Choroid plexus epithelial cell (primary cell): Measurements from ENCODE around the gene DDX21.
A peak's percentile ranks its signal among the peaks of the same experiment; 100 is the strongest.

ENCODE experiments used
- DNase-seq: peaks from one replicate; pipeline ENCODE4 v3.0.0-alpha.2; 2010; ENCODE audit warnings: low read depth
- H3K4me3 ChIP-seq: 2 replicates; pipeline ENCODE4 v1.5.1; 2011; ENCODE audit warnings: low read depth, mild to moderate bottlenecking, control low read depth, low read length, moderate library complexity
- TF ChIP-seq, protein P1 (sequence below): conservative IDR thresholded peaks from 2 replicates; pipeline ENCODE4 v1.5.1; 2011; ENCODE audit warnings: low read depth, mild to moderate bottlenecking, control low read depth, inconsistent platforms, low read length, moderate library complexity

Gene DDX21

DNA sequence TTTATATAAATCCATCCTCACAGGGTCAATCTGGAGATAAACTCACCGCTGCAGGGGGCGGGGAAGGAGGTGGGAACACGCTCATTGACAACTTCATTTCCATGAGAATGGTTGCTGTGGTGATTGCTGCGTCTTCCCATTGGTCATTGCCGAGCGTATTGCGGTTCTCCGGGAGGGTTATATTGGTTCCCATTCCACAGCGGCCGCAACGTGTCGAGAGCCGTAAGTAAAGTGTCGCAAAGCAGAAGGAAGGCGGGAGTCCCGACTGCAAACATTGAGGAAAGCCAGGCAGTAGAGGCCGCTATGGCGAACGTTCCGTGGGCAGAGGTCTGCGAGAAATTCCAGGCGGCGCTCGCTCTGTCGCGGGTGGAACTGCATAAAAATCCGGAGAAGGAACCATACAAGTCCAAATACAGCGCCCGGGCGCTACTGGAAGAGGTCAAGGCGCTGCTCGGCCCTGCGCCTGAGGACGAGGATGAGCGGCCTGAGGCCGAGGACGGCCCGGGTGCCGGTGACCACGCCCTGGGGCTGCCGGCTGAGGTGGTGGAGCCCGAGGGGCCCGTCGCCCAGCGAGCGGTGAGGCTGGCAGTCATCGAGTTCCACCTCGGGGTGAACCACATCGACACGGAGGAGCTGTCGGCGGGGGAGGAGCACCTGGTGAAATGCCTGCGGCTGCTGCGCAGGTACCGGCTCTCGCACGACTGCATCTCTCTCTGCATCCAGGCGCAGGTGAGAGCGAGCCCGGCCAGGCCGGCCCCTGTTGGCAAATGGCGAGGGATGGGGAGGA is 32.8 kb downstream of the DDX21 start, which contains the start of gene KIFBP:
KIFBP (plus strand) TSS at position 274 of the 787 bp plus-strand sequence; CDS start at position 304, 30 bp downstream.
- peak; percentile 99 for DNase-seq
- H3K4me3 ChIP-seq = peak within 1 kb of the TSS; percentile 96
- TF ChIP-seq, protein P1, sequence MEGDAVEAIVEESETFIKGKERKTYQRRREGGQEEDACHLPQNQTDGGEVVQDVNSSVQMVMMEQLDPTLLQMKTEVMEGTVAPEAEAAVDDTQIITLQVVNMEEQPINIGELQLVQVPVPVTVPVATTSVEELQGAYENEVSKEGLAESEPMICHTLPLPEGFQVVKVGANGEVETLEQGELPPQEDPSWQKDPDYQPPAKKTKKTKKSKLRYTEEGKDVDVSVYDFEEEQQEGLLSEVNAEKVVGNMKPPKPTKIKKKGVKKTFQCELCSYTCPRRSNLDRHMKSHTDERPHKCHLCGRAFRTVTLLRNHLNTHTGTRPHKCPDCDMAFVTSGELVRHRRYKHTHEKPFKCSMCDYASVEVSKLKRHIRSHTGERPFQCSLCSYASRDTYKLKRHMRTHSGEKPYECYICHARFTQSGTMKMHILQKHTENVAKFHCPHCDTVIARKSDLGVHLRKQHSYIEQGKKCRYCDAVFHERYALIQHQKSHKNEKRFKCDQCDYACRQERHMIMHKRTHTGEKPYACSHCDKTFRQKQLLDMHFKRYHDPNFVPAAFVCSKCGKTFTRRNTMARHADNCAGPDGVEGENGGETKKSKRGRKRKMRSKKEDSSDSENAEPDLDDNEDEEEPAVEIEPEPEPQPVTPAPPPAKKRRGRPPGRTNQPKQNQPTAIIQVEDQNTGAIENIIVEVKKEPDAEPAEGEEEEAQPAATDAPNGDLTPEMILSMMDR = peak; percentile 79

DNA sequence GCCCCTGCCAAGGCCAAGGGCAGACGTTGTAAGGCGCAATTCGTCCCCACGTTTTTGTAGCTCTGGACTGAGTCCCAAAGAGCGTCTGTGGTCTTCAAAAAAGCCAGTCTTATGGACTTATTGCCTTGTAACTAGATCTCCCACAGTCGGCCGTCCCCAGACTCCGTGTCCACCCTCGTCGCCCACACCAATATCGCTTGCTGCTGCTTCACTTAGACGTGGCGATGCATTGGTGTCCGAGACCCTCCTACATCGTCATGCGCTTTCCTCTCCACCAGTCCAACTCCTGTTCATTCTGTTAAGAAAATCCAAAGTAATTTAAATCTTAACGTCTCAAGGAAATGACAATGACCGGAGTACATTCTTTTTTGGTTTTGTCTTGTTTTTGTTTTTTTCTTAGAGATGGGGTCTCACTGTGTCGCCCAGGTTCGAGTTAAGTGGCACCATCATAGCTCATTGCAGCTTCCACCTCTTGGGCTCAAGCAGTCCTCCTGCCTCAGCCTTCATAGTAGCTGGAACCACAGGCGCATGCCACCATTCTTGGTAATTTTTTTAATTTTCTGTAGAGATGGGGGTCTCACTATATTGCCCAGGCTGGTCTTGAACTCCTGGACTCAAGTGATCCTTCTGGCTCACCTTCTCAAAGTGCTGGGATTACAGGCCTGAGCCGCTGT is 33.5 kb downstream of the DDX21 start:
- H3K4me3 ChIP-seq = peak overlapping the region; percentile 96
- TF ChIP-seq, protein P1 = no peak
- DNase-seq = peak; percentile 29

DNA sequence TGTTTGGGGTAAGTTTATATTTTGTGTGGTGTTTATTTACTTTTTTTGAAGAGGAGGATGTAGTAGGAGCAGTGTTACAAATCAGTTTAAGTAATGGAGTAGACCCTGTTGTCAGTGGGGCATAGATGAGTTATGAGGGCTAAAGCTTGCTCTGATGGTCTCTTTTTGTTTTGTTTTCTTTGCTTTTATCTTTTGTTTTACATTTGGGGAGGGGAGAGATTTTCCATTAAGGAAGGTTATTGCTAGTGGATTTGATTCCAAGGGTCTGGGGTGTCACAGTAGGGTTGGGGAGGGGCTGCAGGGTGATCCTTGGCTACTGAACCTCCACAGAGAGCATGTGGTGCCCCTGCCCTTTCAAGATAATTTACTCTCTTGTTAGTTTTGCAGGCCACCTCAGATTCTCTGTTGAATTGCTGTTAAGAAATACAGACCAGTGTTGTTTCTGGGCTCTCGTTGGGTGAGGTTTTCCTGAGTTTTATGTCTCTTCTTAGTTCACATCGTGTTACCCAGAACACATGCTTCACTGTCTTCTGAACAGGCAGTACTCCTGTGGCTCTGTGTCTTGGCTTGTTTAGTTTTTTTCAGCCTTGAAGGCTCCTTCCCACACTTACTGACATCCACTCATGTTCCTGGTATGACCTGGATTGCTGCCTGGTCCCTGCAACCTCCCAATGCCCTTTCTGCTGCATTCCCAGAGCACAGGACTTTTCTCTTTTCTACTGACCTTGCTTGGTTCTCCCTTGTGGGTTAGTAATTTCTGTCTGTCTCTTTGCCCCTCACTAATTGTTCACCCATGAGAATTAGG is 36.9 kb downstream of the DDX21 start:
- TF ChIP-seq, protein P1 = no peak
- peak overlapping the region; percentile 6 for H3K4me3 ChIP-seq
- DNase-seq = peak; percentile 94

DNA sequence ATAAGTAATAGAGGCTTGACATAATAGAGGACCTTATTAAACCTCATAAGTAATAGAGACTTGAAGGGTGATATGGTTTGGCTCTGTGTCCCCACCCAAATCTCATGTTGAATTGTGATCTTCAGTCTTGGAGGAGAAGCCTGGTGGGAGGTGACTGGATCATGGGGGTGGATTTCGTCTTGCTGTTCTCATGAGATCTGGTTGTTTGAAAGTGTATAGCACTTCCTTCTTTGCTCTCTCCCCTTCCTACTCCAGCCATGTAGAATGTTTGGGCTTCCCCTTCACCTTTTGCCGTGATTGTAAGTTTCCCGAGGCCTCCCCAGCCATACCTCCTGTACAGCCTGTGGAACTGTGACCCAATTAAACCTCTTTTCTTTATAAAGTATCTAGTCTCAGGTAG is 41.2 kb downstream of the DDX21 start:
- TF ChIP-seq, protein P1 = no peak

DNA sequence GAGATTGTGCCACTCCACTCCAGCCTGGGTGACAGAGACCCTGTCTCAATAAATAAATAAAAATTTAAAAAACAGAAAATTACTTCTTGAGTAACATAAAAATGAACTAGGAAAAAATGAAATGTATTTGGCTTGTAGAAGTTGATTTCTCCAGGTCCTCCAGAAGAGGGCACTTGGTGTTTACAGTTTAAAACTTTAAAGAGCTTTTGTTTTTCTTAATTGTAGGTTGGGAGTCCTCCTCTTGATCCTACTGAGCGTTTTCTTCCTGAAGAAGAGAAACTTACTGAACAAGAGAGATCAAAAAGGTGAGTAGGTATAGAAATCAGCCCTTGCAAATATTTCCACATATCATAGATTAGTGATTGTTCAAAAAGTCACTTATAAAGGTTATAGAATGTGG is 48.9 kb downstream of the DDX21 start:
- peak; percentile 82 for DNase-seq
- H3K4me3 ChIP-seq = no peak overlapping the region
- TF ChIP-seq, protein P1 = peak; percentile 60

More for the DNA sequence above, 41.2 kb downstream of the DDX21 start:
- no peak overlapping the region for H3K4me3 ChIP-seq
- DNase-seq = no peak

DNA sequence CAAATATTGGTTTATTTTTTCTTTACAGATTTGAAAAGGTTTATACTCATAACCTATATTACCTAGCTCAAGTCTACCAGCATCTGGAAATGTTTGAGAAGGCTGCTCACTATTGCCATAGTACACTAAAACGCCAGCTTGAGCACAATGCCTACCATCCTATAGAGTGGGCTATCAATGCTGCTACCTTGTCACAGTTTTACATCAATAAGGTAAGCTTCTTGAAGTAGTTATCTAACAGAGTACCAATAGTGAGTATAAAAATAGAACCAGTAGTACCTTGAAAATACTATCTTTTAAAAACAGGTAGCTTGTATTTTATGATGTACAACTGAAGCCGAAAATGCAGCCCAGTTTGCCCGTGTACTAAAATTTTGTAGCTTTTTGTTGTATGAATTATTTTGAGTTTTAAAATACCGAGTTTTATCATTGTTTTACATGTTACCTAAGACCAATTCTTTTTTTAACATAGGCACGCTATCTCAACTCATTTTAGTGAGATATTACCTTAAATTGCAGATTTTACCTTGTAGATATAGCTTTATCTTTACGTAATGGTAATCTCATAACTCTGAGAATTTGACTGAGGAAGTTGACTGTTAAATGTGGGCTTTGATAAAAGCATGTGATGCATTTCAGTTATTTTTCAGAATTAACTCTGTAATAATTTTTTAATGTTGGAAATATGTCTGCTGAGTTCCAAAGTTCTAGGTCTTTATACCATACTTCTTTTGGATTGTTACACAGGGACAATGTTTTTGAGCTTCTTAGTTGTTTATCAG is 49.9 kb downstream of the DDX21 start:
- TF ChIP-seq, protein P1 = no peak

More for the DNA sequence above, 49.9 kb downstream of the DDX21 start:
- no peak overlapping the region for H3K4me3 ChIP-seq
- no peak for DNase-seq
